Measurements from ENCODE around the gene SLC35G4.
"Not testable (repeated sequence)": the region's sequence is repeated elsewhere in the genome, so short reads cannot be mapped to it uniquely, and the experiment has no call there.

The SLC35G4 gene

GRCh38 chr18:11609488-11609887 is at the start of gene SLC35G4:
Gene SLC35G4, plus strand, starts transcription at chr18:11609596. Its CDS starts 0 bp downstream, at chr18:11609596.
- POLR2A ChIA-PET; DNase-seq (ENCODE audit: extremely low spot score); CTCF ChIA-PET: not testable (repeated sequence)

DNA sequence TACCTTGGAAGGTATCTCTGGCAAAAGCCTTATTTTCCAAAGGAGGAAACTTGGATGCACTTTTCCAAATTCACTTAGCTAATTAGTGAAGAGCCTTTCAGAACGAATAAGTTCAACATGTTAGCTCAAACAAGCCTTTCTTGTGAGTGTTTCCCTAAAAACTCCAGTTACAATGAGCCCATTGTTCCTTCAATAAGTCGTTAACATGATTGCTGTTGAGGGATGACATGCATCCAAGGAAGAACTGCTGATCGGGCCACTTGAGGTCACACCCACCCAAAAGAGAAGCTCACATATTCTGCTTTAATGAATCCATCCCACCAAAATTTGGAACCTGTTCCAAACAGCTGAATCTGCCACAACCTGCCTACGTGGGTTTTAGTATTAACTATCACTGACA is 48.1 kb upstream of the SLC35G4 start:
- ChIA-PET CTCF (interaction anchor here (1.2 to 2.3 kb wide), 6 partner anchors 8 to 251 kb away, joined by 3 to 12 read pairs (median 4); no protein-coding TSS in a partner anchor), POLR2A (no interaction called here)
- no peak for DNase-seq (ENCODE audit: extremely low spot score)
- no peak for TF ChIP-seq CTCF (IDR thresholded peaks at IDR 0.05; ENCODE audit: control extremely low read depth, extremely low read depth, low read depth, missing control alignments)

DNA sequence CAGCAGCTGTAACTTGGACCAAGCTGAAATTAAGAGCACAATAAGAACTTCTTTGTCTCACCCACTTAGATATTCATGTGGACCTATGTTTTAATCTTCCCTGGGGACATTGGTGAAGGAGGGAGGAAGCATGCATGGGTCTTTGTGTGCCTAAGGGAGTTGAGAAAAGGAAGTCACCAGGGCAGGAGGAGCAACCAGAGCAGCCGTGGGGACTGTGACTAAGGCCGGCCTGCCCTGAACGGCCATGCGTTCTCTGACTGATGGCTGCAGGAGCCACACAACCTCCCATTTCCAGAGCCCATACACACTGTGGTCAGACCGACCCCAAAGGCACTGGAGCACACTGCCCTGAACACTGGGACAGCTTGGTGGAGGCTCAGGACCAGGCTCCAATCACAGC is 43.7 kb upstream of the SLC35G4 start:
- CTCF ChIA-PET: interaction anchor here (1.2 to 6.3 kb wide), 2 partner anchors 9 to 13 kb away, joined by 3 to 26 read pairs; no protein-coding TSS in a partner anchor

DNA sequence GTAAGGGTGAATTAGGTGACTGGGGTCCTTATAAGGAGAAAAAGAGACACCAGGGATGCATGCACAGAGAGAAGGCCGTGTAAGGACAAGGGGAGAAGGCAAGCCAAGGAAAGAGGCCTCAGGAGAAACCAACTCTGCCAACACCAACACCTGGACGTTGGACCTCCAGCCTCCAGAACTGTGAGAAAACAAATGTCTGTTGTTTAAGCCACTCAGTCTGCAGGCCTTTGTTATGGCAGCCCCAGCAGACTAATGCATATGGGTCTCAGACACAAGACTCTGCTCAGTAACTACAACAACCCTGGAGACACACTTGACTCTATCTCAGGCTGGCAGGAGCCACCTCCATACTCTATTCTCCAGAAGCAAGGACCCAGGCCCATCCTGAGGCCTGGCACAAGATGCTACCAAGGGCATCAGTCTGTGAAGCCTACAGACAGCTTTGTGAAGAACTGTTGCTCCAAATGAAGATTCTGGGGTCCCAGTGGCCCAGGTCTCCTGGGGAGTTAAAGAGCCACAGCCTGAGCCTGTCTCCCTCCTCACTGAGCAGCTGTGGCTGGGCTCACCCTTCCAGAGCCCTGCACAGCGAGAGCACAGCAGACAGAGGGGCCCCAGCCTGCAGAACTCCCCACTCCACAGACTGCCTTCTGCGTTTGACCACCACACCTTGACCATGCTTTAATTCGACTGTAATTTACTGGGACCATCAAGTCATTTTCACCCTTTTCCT is 43.0 kb upstream of the SLC35G4 start:
- TF ChIP-seq CTCF (IDR thresholded peaks at IDR 0.05; ENCODE audit: control extremely low read depth, extremely low read depth, low read depth, missing control alignments): no peak
- ChIA-PET POLR2A (no interaction called here), CTCF (interaction anchor here (1.2 to 6.3 kb wide), 2 partner anchors 9 to 13 kb away, joined by 3 to 26 read pairs; no protein-coding TSS in a partner anchor)
- DNase-seq (ENCODE audit: extremely low spot score): no peak

More for the DNA sequence above, 43.7 kb upstream of the SLC35G4 start:
- no peak for DNase-seq (ENCODE audit: extremely low spot score)
- no peak for TF ChIP-seq CTCF (IDR thresholded peaks at IDR 0.05; ENCODE audit: control extremely low read depth, extremely low read depth, low read depth, missing control alignments)
- POLR2A ChIA-PET: no interaction called here

DNA sequence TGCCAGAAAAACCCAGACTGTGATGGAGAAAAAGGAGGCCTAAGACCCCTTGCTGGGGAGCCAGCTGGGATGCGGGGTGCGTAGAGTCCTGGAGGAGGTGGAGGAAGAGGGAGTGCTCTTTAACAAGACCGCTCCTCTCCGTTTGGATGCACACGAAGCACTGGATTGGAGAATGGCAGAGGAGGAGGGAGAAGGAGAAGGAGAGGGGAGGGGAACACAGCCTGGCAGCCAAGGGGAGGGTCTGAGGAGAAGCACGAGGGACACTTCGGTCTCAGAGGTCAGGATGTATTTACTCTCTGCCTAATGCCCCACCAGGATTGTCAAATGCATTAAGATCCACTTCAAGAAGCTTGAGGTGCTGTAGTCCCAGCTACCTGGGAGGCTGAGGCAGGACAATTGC is 42.0 kb upstream of the SLC35G4 start:
- DNase-seq (ENCODE audit: extremely low spot score): no peak
- TF ChIP-seq CTCF (IDR thresholded peaks at IDR 0.05; ENCODE audit: control extremely low read depth, extremely low read depth, low read depth, missing control alignments): no peak
- ChIA-PET CTCF (interaction anchor here (1.6 to 6.3 kb wide), 2 partner anchors 13 to 14 kb away, joined by 4 to 26 read pairs; no protein-coding TSS in a partner anchor), POLR2A (no interaction called here)

DNA sequence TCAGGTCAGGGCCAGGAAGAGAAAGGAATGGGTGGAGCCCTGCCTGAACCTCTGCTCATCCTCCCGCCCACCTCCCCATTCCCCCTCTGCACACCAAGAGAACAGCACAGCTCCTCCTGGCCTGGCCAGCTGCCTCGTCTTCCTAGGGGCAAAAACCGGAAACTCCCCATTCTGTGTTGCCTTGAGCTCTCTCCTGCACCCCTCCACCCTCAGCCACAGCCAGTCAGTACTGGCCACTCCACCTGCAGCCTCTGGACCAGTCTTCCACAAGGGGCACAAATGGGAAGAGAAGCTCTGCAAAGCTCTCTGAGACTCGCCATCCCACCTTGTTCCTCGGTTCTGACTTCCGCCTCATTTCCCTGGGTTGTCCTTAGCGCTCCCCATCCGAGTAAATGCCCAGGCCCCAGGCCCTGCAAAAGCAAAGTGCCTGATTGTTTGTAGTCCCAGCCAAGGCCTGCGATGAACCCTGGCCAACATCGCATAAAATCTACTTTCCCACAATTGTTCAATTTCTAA is 39.3 kb upstream of the SLC35G4 start:
- CTCF ChIA-PET: interaction anchor here (1.1 to 2.8 kb wide), 5 partner anchors 8 to 18 kb away, joined by 3 to 17 read pairs (median 4); no protein-coding TSS in a partner anchor
- DNase-seq (ENCODE audit: extremely low spot score): no peak
- no peak for TF ChIP-seq CTCF (IDR thresholded peaks at IDR 0.05; ENCODE audit: control extremely low read depth, extremely low read depth, low read depth, missing control alignments)
- POLR2A ChIA-PET: no interaction called here

Data from GM10248 (cell line).